GM19324 (cell line): Measurements from ENCODE around the gene CLEC4M.
"Not testable (repeated sequence)": the region's sequence is repeated elsewhere in the genome, so short reads cannot be mapped to it uniquely, and the experiment has no call there.

Experiments used
- ATAC-seq: cut with Tn5 transposase; IDR thresholded peaks from one replicate; pipeline ENCODE4 v1.9.1; 2021; ENCODE audit warnings: mild to moderate bottlenecking, moderate library complexity; ENCODE audit not compliant: unreplicated experiment, low FRiP score

Gene CLEC4M

DNA sequence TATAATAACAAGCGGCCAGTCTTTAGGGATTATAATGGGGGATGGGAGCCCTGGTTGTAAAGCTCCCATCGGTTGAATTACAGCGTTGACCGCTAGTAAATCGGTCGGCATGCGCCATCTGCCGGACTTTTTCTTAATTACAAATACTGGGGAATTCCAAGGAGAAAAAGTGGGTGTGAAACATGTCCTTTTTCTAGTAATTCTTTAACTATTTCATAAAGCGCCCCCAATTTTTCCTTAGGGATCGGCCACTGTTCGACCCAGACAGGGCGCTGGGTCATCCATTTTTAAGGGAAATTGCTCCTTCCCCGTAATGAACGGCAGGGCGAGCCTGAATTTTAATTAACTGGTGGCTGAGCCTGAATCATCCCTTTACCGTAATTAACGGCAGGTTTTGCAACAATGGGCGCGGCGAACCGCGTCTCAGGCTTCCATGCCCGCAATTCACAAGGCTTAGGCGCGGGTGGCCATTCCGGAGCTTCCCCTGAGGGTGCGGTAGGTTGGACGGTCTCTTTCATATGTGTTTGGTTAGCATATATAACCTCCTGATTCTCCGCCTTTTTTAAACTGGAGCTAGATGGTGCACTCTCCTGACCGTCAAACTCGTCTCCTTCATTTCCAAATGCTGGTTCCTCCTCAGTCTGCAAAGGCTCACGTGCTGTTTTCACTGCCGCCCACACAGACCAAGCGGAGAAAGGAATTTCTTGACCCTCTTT is 36.8 kb downstream of the CLEC4M start:
- no peak for ATAC-seq

DNA sequence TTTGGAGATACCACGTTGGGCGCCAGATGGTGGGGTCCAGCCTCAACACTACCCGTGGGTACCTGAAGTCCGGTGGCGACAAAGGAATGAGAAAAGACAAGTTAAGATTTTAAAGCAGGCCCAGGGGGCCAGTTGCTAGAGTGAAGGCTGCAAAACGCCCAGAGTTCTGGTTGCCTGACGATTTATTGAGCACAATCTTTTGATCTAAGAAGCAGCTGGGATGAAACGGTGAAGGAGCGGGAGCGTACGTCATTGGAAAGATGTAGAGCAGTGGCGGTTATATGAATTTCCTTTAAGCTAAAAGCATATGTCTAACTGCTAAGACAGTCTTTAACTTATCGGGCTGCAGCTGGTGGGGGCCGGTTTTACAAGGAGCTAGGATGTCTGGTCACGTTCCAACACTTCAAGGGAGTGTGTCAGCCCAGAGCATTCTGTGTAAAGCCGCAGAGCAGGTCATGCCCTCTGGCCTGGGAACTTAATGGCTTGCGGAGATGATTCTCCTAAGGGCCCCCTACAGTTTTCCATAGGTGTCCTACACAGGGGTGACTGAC is 38.1 kb downstream of the CLEC4M start:
- no peak for ATAC-seq

DNA sequence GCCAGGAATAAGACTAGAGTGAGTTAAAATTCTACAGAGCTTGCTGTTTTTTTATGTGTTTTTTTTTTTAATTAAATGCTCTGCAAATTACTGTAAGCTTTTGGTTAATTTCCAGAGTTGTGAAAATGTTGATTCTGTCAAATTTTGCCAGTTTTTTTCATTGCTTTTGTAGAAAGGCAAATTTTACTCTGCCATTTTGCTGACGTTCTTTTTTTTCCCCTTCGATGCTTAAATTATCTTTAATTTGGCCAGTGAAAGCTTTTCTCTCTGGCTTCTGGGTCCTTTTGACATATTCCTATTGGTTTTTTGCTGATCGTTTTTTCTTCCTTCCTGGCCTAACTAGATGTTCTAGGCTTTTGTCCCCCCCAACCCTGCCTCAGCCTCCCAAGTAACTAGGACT is 43.2 kb downstream of the CLEC4M start:
- ATAC-seq, result no peak

DNA sequence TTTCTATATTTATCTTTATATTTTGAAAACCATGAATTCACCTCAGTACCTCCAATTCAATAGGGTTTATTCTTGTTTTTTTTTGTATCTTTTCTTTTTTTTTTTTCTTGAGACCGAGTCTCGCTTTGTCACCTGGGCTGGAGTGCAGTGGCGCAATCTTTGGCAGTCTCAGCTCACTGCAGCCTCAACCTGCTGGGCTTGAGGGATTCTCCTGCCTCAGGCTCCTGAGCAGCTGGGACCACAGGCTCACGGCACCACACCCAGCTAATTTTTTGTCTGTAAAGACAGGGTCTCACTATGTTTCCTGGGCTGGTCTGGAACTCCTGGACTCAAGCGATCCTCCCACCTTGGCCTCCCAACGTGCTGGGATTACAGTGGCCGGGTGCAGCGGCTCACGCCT is 43.8 kb downstream of the CLEC4M start:
- ATAC-seq, result no peak

DNA sequence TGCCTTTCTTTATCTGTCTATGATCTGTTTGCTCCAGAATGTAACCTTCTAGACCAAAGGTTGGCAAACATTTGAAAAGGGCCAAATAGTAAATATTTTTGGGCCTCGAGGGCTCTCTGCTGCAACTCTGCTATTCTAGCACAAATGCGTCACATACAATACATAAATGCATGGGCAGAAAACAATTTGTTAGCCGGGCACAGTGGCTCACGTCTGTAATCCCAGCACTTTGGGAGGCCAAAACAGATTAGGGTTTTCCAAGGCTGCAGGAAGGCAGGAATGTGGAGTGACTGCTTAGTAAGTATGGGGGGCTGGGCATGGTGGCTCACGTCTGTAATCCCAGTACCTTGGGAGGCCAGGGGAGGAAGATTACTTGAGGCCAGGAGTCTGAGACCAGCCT is 45.1 kb downstream of the CLEC4M start:
- no peak for ATAC-seq

DNA sequence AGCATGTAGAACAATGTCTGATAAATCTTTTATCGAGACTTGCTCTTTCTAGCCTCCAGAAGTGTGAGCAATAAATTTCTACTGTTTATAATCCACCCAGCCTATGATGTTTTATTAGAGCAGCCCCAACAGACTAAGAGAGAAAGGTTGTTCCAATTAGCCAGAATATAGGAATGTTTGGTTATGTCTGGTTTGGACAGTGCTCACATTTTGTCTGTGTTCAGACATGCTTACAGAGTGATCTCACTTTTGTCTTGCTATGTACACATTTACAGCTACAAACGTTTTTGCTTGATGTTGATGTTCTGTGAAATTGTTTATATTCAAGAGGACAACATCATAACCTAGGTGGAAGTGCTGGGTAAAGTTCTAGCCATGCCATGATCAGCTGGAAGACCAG is 48.9 kb downstream of the CLEC4M start:
- ATAC-seq, result no peak

DNA sequence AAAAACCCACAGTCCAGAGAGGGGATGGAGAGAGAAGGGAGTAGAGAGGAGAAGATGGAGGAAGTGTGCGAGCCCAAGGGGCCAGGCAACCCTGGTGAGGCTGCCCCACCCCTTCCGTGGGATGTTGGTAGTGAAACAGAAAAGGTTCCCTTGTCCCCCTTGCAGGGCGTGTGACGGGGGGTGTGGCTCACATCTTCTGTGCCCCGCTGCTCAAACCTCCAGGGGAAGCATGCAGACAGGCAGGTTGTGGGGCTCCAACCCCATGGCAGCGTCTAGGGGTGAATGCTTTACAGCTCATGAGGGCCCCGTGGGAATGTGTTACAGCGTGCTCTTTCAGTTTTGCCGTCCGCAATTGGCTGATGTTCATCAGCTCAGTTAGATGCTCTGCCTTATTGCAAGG is 52.3 kb downstream of the CLEC4M start:
- no peak for ATAC-seq

DNA sequence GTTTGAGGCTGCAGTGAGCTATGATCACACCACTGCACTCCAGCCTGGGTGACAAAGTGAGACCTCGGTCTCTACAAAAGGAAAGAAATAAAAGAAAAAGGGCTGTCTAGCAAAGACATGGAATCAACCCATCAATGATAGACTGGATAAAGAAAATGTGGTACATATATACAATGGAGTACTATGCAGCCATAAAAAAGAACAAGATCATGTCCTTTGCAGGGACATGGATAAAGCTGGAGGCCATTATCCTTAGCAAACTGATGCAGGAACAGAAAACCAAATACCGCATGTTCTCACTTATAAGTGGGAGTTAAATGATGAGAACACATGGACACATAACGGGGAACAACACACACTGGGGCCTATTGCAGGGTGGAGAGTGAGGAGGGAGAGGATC is 53.0 kb downstream of the CLEC4M start:
- not testable (repeated sequence) for ATAC-seq

DNA sequence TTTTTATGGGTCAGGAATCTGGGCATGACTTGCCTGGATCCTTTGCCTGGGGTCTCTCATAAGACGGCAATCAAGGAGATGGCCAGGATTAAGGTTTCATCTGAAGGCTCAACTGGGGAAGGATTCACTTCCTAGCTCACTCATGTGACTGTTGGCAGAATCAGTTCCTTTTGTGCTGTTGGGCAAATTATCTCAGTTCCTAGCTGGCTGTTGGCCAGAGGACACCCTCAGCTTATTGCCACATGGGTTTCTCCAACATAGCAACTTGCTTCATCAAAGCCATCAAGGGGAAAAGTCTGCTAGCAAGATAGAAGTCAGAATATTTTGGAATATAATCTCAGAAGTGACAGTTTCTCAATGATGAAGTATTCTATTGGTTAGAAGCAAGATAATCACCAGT is 54.8 kb downstream of the CLEC4M start:
- ATAC-seq, result no peak

DNA sequence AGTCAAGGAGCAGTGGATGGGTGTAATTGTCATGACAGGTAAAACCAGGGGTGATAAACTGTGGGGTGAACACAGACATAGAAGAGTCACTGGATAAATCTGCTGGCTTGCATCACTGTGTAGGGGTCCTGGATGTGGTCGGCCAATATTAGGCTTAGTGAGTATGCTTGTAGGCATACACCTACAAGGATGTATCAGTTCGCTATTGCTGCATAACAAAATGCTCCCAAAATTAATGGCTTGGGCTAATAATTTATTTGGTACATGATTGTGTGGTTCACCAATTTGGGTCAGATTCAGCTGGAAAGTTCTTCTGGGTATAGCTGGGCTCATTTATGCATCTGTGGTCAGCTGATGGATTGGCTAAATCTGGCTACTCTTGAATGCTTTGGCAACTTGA is 55.8 kb downstream of the CLEC4M start:
- no peak for ATAC-seq
